AG04450 (cell line): Measurements from ENCODE around the gene TIGD3. TPM values are rescaled to one million over a fixed set of nuclear protein-coding genes. Genes with fewer than 3 reads are reported as not detected.

ENCODE experiments used
- CTCF ChIA-PET: fragments of 300-600, 350-600 bp; formaldehyde crosslinking; extraction: SDS; loops from one replicate; lab custom pipeline; 2022; ENCODE audit warnings: antibody characterized with exemption, inconsistent platforms; lab: Charles Lee
- POLR2A ChIA-PET: fragments of 350-600 bp; formaldehyde crosslinking; extraction: SDS; loops from one replicate; lab custom pipeline; 2021; ENCODE audit warnings: antibody characterized with exemption, inconsistent platforms; lab: Yijun Ruan, JAX
- DNase-seq: peaks from one replicate; pipeline ENCODE4 v3.0.0-alpha.2; 2011; ENCODE audit warnings: low read depth, low spot score
- H3K27ac ChIP-seq: one replicate; pipeline ENCODE4 v1.5.1; 2012; ENCODE audit warnings: low read depth, low read length, control low read depth
- H3K27me3 ChIP-seq: one replicate; pipeline ENCODE4 v1.6.0; 2012; ENCODE audit warnings: low read length; ENCODE audit not compliant: control insufficient read depth, insufficient read depth
- H3K4me3 ChIP-seq: 2 replicates; pipeline ENCODE4 v1.5.1; 2011; ENCODE audit warnings: mild to moderate bottlenecking, low read depth, low read length, control low read depth
- H3K9me3 ChIP-seq: 2 replicates; pipeline ENCODE4 v1.5.1; 2012; ENCODE audit warnings: low read length; ENCODE audit not compliant: control insufficient read depth, insufficient read depth
- CTCF ChIP-seq: IDR thresholded peaks from 2 replicates; pipeline ENCODE4 v1.5.1; 2011; ENCODE audit warnings: low read depth, low read length, control low read depth, inconsistent platforms
- polyA plus RNA-seq: library from polyadenylated mRNA; depleted of rRNA; stranded (reverse); fragments of >200 nt; gene quantifications from 2 replicates; pipeline ENCODE4 v1.2.3, GENCODE V29; 2011

Gene TIGD3
- polyA plus RNA-seq, 1 experiment = 0.07 TPM

- Histone ChIP-seq H3K27me3 (no peaks in the 10 kb centered on the region), H3K27ac (no peak overlapping the region), H3K4me3 (no peak overlapping the region), H3K9me3 (no peaks in the 10 kb centered on the region)
- CTCF ChIA-PET = interaction anchor here (0.7 to 1.4 kb wide), 2 partner anchors 11 to 67 kb away, joined by 7 to 9 read pairs; no protein-coding TSS in a partner anchor
- POLR2A ChIA-PET = interaction anchor here (1.2 kb wide), 1 partner anchor 8 kb away, joined by 3 read pairs; the partner anchor contains the start of gene DPF2
- no peak for TF ChIP-seq CTCF
- DNase-seq = no peak
These were observed 12.7 kb upstream of the TIGD3 start for GRCh38 chr11:65341856-65342255.

- POLR2A ChIA-PET = interaction anchor here (1.2 kb wide), 1 partner anchor 50 kb away, joined by 3 read pairs; no protein-coding TSS in a partner anchor
- DNase-seq = no peak
- no peak overlapping the region for H3K27ac ChIP-seq
- CTCF ChIA-PET = interaction anchor here (0.6 to 5.5 kb wide), 6 partner anchors 22 to 126 kb away, joined by 3 to 43 read pairs (median 4); no protein-coding TSS in a partner anchor
- no peak overlapping the region for H3K4me3 ChIP-seq
- TF ChIP-seq CTCF = no peak
- peaks cover 11% of the 10 kb centered on the region for H3K27me3 ChIP-seq
- no peaks in the 10 kb centered on the region; the same call in 1 of the 2 replicates for H3K9me3 ChIP-seq
These were observed 3.0 kb upstream of the TIGD3 start for GRCh38 chr11:65351511-65351910.

- peak; percentile 55 for TF ChIP-seq CTCF
- Histone ChIP-seq H3K4me3 (no peak overlapping the region), H3K27me3 (peaks cover 21% of the 10 kb centered on the region), H3K27ac (no peak overlapping the region), H3K9me3 (no peaks in the 10 kb centered on the region; the same call in 1 of the 2 replicates)
- CTCF ChIA-PET = interaction anchor here (0.6 to 5.5 kb wide), 21 partner anchors 10 to 960 kb away, joined by 3 to 43 read pairs (median 4); no protein-coding TSS in a partner anchor
- no peak for DNase-seq
- POLR2A ChIA-PET = interaction anchor here (0.7 to 1.1 kb wide), 2 partner anchors 14 to 19 kb away, joined by 3 read pairs; partner anchors contain the start of gene DPF2
These were observed 1.8 kb upstream of the TIGD3 start for GRCh38 chr11:65352783-65353182.

- no peak overlapping the region for H3K4me3 ChIP-seq
- TF ChIP-seq CTCF = no peak
- ChIA-PET CTCF (interaction anchor here (0.6 to 5.5 kb wide), 19 partner anchors 11 to 960 kb away, joined by 3 to 43 read pairs (median 4); no protein-coding TSS in a partner anchor), POLR2A (interaction anchor here (0.6 to 0.7 kb wide), 2 partner anchors 13 to 155 kb away, joined by 3 to 6 read pairs; no protein-coding TSS in a partner anchor)
- peaks cover 24% of the 10 kb centered on the region for H3K27me3 ChIP-seq
- H3K27ac ChIP-seq = no peak overlapping the region
- no peak for DNase-seq
- no peaks in the 10 kb centered on the region; the same call in 1 of the 2 replicates for H3K9me3 ChIP-seq
These were observed 1.2 kb upstream of the TIGD3 start for GRCh38 chr11:65353376-65353775.

- DNase-seq = no peak
- Histone ChIP-seq H3K4me3 (peak overlapping the region; percentile 70), H3K27ac (peak overlapping the region; percentile 65), H3K9me3 (no peaks in the 10 kb centered on the region; the same call in 1 of the 2 replicates), H3K27me3 (peaks cover 24% of the 10 kb centered on the region)
- TF ChIP-seq CTCF = no peak
- ChIA-PET POLR2A (interaction anchor here (0.6 to 1.0 kb wide), 4 partner anchors 8 to 154 kb away, joined by 3 to 12 read pairs (median 4); partner anchors contain the start of gene DPF2), CTCF (interaction anchor here (1.1 to 5.5 kb wide), 3 partner anchors 21 to 79 kb away, joined by 4 to 43 read pairs (median 4); no protein-coding TSS in a partner anchor)
These were observed 669 bp upstream of the TIGD3 start for GRCh38 chr11:65353900-65354264.
